Osteoblast (primary cell): ENCODE measurements around the gene KDM6B. TPM values are rescaled to one million over a fixed set of nuclear protein-coding genes. Genes with fewer than 3 reads are reported as not detected.

ENCODE experiments used
- DNase-seq: peaks from one replicate; pipeline ENCODE4 v3.0.0; 2011; ENCODE audit warnings: low spot score, mixed read lengths; ENCODE audit not compliant: insufficient read length; ENCODE audit errors: missing footprints
- H2AFZ ChIP-seq: 2 replicates; pipeline ENCODE4 v1.6.0; 2011; ENCODE audit warnings: mild to moderate bottlenecking, low read length
- H3K27ac ChIP-seq: 2 replicates; pipeline ENCODE4 v1.5.1; 2011; ENCODE audit warnings: mild to moderate bottlenecking, low read depth, low read length, moderate library complexity
- H3K27me3 ChIP-seq: 2 replicates; pipeline ENCODE4 v1.6.0; 2012; ENCODE audit warnings: mild to moderate bottlenecking, control low read depth, inconsistent platforms, low read length, moderate library complexity; ENCODE audit not compliant: insufficient read depth
- H3K36me3 ChIP-seq: 2 replicates; pipeline ENCODE4 v1.5.1; 2011; ENCODE audit warnings: mild to moderate bottlenecking, low read length, control low read depth, moderate library complexity; ENCODE audit not compliant: insufficient read depth
- H3K4me1 ChIP-seq: 2 replicates; pipeline ENCODE4 v1.5.1; 2011; ENCODE audit warnings: mild to moderate bottlenecking, low read length, control low read depth, moderate library complexity; ENCODE audit not compliant: insufficient read depth
- H3K4me2 ChIP-seq: 2 replicates; pipeline ENCODE4 v1.6.0; 2011; ENCODE audit warnings: mild to moderate bottlenecking, low read length; ENCODE audit not compliant: insufficient read depth
- H3K4me3 ChIP-seq: fragments of 200-600 bp; sonication (generic); 3 replicates; pipeline ENCODE4 v1.5.1; 2012; ENCODE audit warnings: mild to moderate bottlenecking, low read length, inconsistent platforms; ENCODE audit not compliant: insufficient read depth
- H3K79me2 ChIP-seq: 2 replicates; pipeline ENCODE4 v1.6.0; 2012; ENCODE audit warnings: mild to moderate bottlenecking, low read length, control low read depth, inconsistent platforms; ENCODE audit not compliant: insufficient read depth
- H3K9me3 ChIP-seq: 2 replicates; pipeline ENCODE4 v1.5.1; 2011; ENCODE audit warnings: low read depth, low read length, control low read depth
- H4K20me1 ChIP-seq: 2 replicates; pipeline ENCODE4 v1.6.0; 2012; ENCODE audit warnings: mild to moderate bottlenecking, low read length, control low read depth; ENCODE audit not compliant: insufficient read depth
- CTCF ChIP-seq: IDR thresholded peaks from 2 replicates; pipeline ENCODE4 v1.5.1; 2011; ENCODE audit warnings: mild to moderate bottlenecking, low read depth, low read length, moderate library complexity; ENCODE audit errors: extremely low read depth
- total RNA-seq: library from RNA; depleted of rRNA; stranded (reverse); fragments of >200 nt; gene quantifications from 2 replicates; pipeline ENCODE4 v1.2.3, GENCODE V29; 2012

KDM6B gene
- total RNA-seq, 1 donor: 12.3 TPM

- peaks cover 10% of the 10 kb centered on the region for H3K4me1 ChIP-seq
- TF ChIP-seq CTCF: no peak
Measured at GRCh38 chr17:7831233-7831632, 2.8 kb upstream of the KDM6B start.

GRCh38 chr17:7832431-7832830 lies 1.6 kb upstream of the KDM6B start:
- no peak overlapping the region for H3K27ac ChIP-seq
- no peak for TF ChIP-seq CTCF

More at GRCh38 chr17:7831233-7831632, 2.8 kb upstream of the KDM6B start:
- Histone ChIP-seq H3K36me3 (no peaks in the 10 kb centered on the region), H3K27me3 (peaks cover 19% of the 10 kb centered on the region), H4K20me1 (no peaks in the 10 kb centered on the region), H3K4me3 (no peak overlapping the region), H3K4me2 (no peak overlapping the region), H2AFZ (no peak overlapping the region), H3K27ac (no peak overlapping the region), H3K79me2 (no peaks in the 10 kb centered on the region), H3K9me3 (no peaks in the 10 kb centered on the region)
- peak; percentile 67 for DNase-seq

GRCh38 chr17:7833011-7833794 lies 814 bp upstream of the KDM6B start:
- no peaks in the 10 kb centered on the region for H4K20me1 ChIP-seq
- H3K27me3 ChIP-seq: peaks cover 15% of the 10 kb centered on the region
- no peak overlapping the region for H3K27ac ChIP-seq
- peaks cover 26% of the 10 kb centered on the region for H3K4me1 ChIP-seq
- peak overlapping the region; percentile 86 for H3K4me2 ChIP-seq
- TF ChIP-seq CTCF: no peak
- no peaks in the 10 kb centered on the region for H3K9me3 ChIP-seq
- H3K36me3 ChIP-seq: no peaks in the 10 kb centered on the region
- H3K4me3 ChIP-seq: peak overlapping the region; percentile 75
- peak; percentile 73 for DNase-seq
- H2AFZ ChIP-seq: peak overlapping the region; percentile 86
- H3K79me2 ChIP-seq: no peaks in the 10 kb centered on the region

More at GRCh38 chr17:7832431-7832830, 1.6 kb upstream of the KDM6B start:
- Histone ChIP-seq H3K79me2 (no peaks in the 10 kb centered on the region), H3K4me3 (no peak overlapping the region), H3K36me3 (no peaks in the 10 kb centered on the region), H3K4me1 (peaks cover 21% of the 10 kb centered on the region), H3K9me3 (no peaks in the 10 kb centered on the region), H3K4me2 (no peak overlapping the region), H4K20me1 (no peaks in the 10 kb centered on the region), H3K27me3 (peaks cover 19% of the 10 kb centered on the region), H2AFZ (no peak overlapping the region)
- DNase-seq: no peak

GRCh38 chr17:7834542-7834956 lies 532 bp downstream of the KDM6B start:
- H3K27me3 ChIP-seq: peaks cover 11% of the 10 kb centered on the region
- peak overlapping the region; percentile 89 for H3K27ac ChIP-seq
- H3K4me1 ChIP-seq: peaks cover 33% of the 10 kb centered on the region
- H3K79me2 ChIP-seq: peaks cover 12% of the 10 kb centered on the region
- no peak for TF ChIP-seq CTCF
- H3K4me3 ChIP-seq: peak overlapping the region; percentile 75
- H3K36me3 ChIP-seq: no peaks in the 10 kb centered on the region
- no peaks in the 10 kb centered on the region for H3K9me3 ChIP-seq
- H3K4me2 ChIP-seq: peak overlapping the region; percentile 86
- DNase-seq: no peak
- H2AFZ ChIP-seq: peak overlapping the region; percentile 86
- H4K20me1 ChIP-seq: peaks cover 12% of the 10 kb centered on the region
